Activated CD8-positive, alpha-beta memory T cell treated with anti-CD3 and anti-CD28 coated beads for 4 hours (primary cell): ENCODE data around the gene DHRS7B.

Source experiments
- DNase-seq, 2 donors: peaks; one replicate each; pipeline ENCODE4 v3.0.0-alpha.2; 2020; ENCODE audit warnings: low read depth in 2 of 2

The DHRS7B gene

DNA sequence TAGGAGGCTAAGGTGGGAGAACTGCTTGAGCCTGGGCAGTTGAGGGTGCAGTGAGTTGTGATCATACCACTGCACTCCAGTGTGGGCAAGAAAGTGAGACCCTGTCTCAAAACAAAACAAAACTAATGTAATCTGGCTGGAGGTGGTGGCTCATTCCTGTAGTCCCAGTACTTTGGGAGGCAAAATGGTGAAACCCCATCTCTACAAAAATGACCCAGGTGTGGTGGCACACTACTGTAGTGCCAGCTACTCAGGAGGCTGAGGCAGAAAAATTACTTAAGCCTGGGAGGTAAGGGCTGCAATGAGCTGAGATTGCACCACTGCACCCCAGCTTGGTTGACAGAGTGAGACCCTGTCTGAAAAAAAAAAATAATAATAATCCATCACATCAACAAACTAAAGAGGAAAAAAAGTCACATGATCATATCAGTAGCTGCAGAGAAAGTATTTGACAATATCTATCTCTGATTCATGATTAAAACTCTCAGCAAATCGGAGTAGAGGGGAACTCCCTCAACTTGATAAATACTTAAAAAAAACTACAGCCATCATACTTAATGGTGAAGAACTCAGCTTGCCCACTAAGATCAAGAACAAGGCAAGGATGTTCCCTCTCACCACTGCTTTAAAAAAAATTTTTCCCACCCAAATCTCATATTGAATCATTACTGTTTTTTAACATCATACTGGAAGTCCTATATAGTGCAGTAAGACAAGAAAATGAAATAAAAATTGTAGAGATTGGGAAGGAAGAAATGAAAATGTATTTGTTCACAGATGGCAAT lies 31.0 kb downstream of the DHRS7B start:
- DNase-seq = no peak

DNA sequence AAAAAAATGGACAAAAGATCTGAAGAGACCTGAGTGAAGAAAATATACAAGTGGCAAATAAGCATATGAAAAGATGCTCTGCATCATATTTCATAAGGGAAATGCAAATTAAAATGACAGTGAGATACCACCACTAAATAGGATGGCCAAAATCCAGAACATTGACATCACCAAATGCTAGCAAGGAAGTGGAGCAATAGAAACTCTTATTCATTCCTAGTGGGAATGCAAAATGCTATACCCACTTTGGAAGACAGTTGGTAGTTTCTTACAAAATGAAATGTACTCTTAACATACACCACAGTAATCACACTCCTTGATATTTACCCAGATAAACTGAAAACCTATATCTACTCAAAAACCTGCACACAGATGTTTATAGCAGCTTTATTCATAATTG lies 33.6 kb downstream of the DHRS7B start:
- DNase-seq = no peak

DNA sequence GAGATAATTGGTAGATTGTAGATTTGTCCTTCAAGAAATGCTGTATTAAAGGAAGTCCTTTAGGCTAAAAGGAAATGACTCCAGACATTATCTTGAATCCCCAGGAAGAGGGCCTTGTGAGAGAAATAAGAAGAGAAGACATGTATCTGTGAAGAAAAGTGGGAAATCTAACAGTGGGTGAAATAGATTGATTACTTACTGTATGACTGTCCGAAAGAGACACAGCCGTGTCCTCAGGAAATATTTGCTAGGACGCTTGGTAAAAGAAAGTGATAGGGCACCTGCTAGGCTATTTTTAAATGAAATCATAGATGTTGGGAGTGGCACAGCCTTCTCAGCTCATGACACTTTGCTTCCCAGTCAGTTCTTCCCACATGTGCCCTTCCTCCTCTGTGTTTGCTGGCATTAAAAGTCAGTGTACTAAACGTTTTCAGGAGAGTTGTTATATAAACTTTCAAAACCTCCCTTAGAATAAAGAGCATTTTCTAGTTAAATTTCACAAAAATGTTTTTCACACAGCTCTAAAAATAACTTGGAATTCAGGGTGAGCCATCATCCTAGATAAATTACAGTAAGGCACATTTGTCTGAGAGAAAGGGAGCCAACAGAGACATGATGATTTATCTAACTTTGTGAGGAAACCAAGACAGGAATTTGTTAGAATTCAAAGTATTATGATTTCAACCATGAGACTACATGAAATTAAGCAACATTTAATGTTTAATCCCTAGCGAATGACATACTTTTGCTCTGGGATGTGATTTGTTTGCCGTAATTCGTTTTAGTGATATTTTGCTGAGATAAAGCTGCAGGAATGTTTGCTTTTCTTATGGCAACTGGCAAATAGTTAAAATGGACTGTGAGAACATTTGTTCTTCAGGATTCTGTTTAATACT lies 35.0 kb downstream of the DHRS7B start:
- DNase-seq = no peak

DNA sequence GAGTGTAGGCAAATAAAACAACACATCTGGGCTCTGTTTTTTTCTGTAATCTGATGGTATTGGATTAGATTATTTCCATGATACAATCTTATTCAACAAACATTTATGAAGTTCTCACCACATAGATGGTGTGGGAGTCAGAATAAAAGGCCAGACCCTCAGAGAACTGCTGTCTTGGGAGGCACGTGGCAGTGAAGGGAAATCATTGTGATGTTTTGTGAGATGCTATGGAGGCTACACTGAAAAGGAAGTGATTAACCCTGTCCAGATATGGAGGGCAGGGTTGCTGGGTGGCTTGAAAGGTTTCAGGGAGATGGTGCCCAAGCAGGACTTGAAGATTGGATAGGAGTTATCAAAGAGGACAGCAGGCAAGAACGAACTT lies 35.6 kb downstream of the DHRS7B start:
- DNase-seq = no peak

DNA sequence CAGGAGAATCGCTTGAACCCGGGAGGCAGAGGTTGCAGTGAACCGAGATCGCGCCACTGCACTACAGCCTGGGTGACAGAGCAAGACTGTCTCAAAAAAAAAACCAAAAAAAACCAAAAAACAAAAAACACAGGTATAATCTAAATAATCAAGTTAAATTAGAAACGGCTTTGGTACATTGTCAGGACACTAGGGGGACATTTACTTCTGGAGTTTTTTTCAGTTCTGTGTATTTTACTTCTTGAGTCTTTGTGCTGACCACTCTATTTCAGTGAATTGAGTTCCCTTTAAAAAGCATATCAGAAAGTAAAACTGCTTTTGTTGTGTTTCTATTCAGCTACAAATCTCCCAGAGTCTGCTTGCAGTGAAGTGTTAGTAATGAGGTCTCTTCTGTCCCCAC lies 36.3 kb downstream of the DHRS7B start:
- no peak for DNase-seq

DNA sequence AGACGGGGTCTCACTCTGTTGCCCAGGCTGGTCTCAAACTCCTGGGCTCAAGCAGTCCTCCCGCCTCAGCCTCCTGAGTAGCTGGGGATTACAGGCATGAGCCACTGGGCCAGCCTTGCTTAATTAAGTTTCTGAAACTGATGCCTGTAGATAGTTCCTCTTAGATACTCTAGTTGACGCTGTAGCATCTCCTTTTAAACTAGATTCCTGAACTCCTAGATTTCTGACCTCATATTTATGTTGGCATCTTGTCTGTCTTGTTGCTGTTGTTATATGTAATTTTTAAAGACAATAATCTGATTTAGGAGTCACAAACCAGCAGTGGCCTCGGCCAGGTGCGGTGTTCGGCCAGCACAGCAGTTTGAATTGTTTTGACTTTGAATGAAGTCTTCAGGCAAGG lies 37.5 kb downstream of the DHRS7B start:
- DNase-seq = no peak

DNA sequence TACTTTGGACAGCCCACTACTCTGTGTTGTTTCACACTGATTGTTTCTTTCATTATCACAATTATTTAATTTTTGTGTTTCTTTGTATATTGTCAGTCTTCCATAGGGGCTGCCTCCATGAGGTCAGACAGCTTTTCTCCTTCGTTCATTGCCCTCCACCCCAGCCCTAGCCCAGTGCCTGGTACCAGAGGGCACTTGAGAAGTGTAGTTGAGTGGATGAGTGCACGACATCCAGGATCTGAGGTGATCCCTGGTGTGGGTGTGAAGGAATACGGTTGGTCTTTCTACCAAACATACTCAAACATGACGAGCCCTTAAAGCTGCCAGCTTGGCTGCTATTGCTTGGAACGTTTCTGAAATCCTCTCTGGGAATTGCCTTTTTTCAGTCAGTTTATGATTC lies 37.9 kb downstream of the DHRS7B start:
- DNase-seq = no peak

DNA sequence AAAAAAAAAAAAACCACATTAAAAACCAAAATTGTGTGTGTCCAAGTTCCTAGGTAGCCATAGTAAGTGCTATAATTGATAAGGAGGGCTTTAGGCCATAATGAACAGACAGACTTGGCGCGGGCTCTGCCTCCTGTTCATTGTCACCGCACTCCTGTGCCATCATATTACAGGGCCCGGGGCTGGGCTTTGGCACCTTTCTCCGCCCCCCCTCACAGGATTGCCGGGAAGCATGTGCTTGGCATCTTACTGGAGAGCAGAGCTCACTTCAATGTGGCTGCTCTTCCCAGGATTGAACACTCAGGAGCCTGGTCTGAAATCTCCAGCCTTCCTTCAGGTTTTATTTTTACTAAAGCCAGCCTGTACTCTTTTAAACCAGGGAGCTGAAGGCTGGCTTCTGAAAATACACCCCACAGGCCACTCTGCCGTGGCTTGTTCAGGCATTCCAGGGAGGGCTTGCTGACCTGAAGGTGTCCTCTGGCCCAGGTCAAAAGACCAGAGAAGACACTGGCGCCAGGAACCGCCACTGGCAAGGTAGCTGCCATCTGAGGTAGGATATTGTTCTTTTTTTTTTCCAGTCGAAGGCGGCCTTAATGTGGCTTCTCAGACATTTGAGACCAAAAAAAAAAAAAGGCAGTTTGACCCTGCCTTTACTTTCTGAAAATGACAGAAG lies 39.3 kb downstream of the DHRS7B start:
- DNase-seq = no peak

DNA sequence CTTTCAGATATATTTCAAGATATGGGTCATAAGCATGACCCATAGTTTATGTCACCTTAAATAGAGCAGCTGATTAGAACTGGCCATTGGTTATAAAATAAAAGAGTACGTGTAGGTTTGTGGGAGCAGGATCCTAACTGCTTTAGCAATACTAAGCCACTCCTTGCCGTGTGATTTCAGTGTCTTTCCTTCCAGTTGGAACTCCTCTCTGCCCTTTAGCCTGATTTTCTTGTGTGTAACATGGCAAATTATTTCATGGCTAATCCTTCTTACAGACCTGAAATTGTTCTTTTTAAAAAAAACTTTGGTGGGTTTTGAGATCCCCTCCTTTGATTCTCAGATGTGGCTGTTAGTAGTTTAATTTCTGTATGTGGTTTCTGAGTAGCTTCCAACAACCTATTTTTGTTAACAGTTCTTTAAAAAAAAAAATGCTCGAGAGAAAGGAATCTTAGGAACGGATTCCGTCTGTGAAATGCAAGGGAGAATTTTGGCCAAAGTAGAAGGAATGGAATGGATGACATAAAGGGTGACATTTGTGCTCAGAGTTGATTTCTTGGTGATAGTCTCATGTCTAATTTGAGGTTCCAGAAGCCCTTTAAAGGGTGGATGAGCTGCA lies 39.9 kb downstream of the DHRS7B start:
- DNase-seq = no peak

DNA sequence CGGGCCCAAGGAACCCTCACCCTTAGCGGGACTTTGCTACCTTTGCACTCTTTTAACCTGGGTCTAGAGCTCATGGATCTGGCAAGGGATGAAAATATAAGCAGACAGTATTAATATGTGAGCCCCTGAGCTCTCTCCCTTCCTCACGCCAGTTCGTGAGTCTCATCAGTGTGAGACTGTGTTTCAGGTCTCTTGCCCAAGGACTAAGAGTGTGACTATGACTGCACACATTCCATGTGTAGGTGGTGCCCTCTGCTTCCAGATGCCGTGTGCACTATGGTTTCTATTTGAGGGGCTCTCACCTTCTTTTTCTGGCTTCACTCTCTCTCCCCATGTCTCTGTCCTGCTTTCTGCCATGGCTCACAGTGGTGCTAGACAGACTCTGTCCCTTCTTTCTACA lies 40.5 kb downstream of the DHRS7B start:
- DNase-seq = no peak

DNA sequence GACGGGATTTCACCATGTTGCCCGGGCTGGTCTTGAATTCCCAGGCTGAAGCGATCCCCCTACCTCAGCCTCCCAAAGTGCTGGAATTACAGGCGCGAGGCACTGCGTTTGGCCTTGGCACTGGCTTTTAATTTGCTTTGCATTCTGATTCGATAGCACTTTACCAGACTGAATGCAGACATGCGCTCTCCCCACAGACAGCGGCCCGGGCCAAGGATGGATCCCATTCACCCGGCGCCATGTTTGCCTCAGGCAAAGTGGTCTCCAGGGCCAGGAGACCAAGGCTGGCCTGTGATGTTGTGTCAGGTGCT lies 41.7 kb downstream of the DHRS7B start:
- DNase-seq = no peak

DNA sequence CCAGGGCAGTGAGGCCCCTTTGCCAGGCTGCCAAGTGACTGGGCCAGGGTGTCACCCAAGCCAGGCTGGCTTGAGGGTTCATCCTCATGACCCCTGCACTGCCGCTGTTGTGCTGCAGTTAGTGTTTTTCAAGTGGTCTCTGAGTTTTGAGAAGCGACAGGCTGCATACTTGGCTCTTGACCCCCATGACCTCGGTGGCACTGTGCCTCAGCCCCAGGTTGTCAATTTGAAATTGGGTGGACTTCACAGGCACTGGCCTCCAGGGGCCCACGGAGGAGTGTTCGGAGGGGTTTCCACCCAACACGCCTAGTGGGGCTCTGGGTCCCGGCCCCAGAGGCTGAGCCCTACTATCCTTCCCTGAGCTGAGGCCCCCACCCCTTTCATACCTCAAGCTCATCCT lies 42.7 kb downstream of the DHRS7B start:
- DNase-seq = no peak

DNA sequence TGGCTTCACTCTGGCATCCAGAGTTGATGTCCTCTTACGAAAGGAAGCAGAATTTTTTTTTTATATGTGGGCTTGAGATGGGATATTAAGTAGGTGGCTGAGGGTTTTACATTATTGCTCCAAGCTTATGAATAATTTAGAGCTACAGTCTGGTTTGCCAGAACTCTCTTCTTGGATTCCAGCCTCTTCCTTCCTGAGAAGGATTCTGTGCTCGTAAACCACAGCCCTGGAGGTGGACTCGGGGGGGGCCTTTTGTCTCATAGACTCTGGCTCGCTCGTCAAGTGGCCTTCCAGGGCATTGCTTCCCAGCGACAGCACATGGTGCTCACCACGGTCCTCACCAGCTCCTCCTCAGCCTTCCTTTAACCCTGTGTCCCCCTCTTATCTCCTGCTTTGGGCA lies 44.0 kb downstream of the DHRS7B start:
- DNase-seq = no peak

DNA sequence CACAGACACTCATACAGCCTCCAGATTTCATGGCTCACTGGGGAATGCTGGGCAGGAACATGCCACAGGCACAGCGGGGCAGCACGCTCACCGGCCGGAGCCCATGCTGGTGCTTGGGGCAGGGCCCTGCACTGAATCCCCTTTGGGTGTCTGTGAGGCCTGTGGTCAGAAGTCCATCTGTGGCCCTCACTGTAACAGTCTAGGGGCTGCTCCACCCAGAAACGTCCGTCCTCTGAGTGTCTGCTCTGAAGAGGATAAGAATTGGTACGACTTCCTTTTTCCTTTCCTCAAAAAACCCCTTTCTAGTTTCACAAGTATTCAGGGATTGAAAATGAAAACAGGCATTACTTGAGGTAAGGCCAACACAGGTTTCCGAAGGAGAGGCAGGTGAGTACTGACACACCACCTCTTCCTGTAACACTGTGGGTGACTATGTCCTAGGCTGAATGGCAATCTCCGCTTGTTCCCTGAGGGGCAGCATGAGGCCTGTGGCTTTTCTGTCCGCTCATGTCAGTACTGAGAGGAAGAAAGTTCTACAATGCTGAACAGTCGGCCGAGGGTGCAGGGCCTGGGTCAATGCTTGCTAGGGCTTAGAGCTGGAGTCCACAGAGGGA lies 44.7 kb downstream of the DHRS7B start:
- no peak for DNase-seq

DNA sequence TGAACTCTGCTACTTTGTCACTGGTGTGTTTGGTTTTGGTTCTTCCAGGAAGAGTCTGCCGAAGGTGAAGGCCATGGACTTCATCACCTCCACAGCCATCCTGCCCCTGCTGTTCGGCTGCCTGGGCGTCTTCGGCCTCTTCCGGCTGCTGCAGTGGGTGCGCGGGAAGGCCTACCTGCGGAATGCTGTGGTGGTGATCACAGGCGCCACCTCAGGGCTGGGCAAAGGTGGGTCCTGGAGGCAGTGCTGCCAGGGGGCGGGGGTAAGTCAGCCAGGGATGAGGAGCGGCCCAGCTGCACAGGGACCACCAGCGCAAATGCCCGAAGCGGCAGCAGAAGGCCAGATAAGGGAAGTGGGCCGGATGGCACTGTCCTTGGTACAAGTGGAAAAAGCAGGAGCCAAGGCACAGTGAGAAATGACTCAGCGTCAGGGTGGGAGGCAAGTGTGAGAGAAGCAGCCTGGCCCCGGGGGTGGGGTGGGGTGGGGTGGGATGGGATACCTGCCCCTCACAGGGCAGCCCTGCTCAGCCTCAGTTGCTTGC lies 45.3 kb downstream of the DHRS7B start:
- DNase-seq = no peak

DNA sequence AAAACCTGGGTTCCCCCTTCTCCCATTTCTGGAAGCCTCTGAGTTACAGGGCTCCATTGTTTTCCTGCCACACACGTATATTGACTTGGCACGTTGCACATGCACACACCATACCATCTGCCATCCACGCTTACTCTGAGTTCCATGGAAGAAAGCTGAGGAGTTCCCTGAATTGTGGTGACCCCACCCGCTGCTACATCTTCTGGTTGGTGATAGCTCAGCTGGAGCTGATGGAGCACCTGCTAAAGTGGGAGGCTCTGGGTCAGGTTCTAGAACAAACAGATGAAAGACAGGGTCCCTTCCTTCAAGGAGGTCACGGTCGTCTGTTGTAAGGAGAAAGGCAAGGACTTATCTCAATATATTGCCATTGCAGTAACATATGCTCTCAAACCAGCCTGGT lies 46.1 kb downstream of the DHRS7B start:
- no peak for DNase-seq

DNA sequence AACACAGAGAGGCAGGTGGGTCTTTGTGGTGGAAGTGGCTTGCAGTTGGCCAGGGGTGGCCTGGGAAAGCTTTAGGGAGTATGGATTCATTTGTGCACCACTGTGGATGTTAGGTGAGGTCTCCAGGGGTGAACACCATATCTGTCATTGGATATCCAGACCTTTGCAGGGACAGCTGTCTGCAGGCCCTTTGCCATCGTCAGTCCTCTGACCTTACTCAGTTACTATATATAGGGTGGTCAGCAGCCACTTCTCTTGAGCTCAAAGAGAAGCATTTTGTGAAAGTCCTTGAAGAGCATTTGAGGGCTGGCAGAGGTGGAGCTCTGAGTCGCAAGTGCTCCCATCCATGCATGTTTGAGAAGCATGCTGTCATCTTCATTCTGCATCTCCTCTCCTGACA lies 46.8 kb downstream of the DHRS7B start:
- no peak for DNase-seq

DNA sequence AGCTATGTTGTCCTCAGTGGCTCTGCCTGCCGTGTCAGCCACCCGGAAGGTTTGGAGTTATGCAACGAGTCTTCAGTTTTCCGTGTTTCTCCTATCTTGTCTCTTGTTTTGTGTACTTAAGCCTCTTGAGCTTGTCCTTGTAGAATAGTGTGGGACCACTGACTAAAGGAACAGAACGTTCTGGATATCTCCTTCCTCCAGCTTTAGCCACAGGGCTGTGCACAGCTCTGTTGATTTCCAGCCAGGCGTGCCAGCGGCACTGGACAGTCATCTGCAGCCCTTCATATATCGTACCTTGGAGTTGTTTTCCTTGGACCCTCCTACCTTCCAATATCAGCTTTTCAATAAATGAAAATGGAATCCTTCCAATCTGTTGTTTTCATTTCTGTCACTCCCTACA lies 47.4 kb downstream of the DHRS7B start:
- DNase-seq = no peak

DNA sequence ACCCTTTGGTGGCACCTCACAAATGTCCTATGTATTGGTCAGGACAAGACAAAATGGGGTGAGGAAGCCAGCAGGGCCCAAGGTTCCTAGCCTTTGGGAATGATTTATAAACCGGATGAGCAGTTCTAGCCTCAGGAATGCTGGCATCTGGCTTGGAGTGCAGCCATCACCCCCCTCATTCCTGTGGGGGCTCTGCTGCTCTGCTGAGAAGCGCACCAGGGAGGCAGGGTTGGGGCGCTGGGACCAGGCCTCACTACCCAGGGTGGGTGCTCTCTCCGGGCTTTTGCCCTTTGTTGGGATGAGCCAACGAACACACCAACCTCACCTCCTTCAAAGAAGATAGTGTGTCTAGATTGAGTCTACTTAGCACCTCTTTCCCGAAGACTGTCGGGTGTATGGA lies 47.9 kb downstream of the DHRS7B start:
- no peak for DNase-seq

DNA sequence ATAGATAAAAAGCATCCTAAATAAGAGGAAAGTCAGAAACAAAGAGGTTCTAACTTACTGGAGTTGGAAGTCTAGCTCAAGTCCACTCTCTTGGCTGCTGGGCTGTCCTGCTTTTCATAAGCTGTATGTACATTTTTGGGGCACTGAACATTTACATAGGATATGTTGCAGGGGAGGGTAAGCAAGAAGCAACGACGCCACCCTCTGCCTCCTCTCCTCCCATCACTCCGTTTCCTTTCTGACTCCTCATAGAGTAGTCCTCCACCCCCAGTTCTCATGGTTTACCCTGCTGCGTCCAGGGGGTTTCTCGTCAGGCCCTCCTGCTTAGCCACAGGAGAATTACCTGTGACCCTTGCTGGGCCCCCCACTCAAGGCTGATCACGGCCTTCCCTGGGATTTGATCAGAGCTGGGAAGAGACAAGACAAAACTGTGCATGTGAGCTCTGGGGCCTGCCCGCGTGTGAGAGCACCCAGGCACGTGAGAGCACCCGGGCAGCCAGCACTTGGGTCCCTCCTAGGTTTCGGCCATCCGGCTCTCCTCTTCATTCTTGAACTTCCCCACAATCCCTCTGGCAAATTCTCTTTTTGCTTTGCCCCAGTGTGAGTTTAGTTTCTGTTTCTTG lies 50.1 kb downstream of the DHRS7B start:
- DNase-seq = no peak

DNA sequence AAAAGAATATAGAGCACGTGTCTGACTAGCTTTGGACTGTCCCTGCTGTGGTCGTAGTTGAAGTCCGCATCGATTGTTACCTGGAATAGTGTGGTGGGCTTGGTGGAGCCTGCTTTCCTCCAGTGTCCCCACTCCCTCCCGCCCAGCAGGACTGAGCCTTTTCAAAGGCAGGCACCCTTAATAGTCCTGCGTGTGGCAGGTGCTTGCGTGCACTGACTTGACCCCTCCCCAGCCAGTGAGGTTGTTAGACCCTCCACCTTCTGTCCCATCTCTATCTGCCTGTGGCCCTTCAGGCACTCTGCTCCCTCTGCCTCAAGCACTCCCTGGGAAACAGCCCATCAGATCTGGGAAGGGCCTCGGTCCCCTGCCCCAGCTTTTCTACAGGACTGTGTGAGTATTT lies 50.6 kb downstream of the DHRS7B start:
- no peak for DNase-seq
